NCI-H1694 (cell line): ENCODE results near the gene WDR93.
"Not testable (repeated sequence)": the region's sequence is repeated elsewhere in the genome, so short reads cannot be mapped to it uniquely, and the experiment has no call there.

ENCODE experiments used
- DNase-seq: peaks from one replicate; lab custom pipeline; 2025; lab: John Stamatoyannopoulos, UW

The WDR93 gene

GRCh38 chr15:89769366-89769765 lies 78.8 kb downstream of the WDR93 start:
- DNase-seq: no peak

- no peak for DNase-seq
Observed at GRCh38 chr15:89770041-89770440, 79.4 kb downstream of the WDR93 start.

GRCh38 chr15:89772932-89773583 lies 82.4 kb downstream of the WDR93 start:
- DNase-seq: no peak

- DNase-seq: no peak
Observed at GRCh38 chr15:89774492-89774891, 83.9 kb downstream of the WDR93 start.

- DNase-seq: no peak
Observed at GRCh38 chr15:89775815-89776214, 85.2 kb downstream of the WDR93 start.

GRCh38 chr15:89776274-89777072 lies 85.9 kb downstream of the WDR93 start, which contains the start of gene MESP2:
Gene MESP2, plus strand, starts transcription at chr15:89776332. Its CDS starts 26 bp downstream, at chr15:89776358.
- DNase-seq: no peak

- DNase-seq: no peak
Observed at GRCh38 chr15:89777073-89777751, 86.6 kb downstream of the WDR93 start.

GRCh38 chr15:89777782-89778380 lies 87.3 kb downstream of the WDR93 start:
- no peak for DNase-seq

- DNase-seq: no peak
Observed at GRCh38 chr15:89778861-89779260, 88.2 kb downstream of the WDR93 start.

GRCh38 chr15:89780601-89781000 lies 90.0 kb downstream of the WDR93 start:
- DNase-seq: no peak

GRCh38 chr15:89781055-89781454 lies 90.4 kb downstream of the WDR93 start:
- no peak for DNase-seq

GRCh38 chr15:89781891-89782618 lies 91.4 kb downstream of the WDR93 start:
- DNase-seq: no peak

GRCh38 chr15:89782619-89782950 lies 92.0 kb downstream of the WDR93 start:
- not testable (repeated sequence) for DNase-seq

- no peak for DNase-seq
Observed at GRCh38 chr15:89783111-89783860, 92.7 kb downstream of the WDR93 start.

GRCh38 chr15:89783861-89784685 lies 93.5 kb downstream of the WDR93 start:
- DNase-seq: no peak

GRCh38 chr15:89784686-89784960 lies 94.0 kb downstream of the WDR93 start:
- no peak for DNase-seq

- no peak for DNase-seq
Observed at GRCh38 chr15:89785064-89785773, 94.6 kb downstream of the WDR93 start.

GRCh38 chr15:89785774-89786140 lies 95.1 kb downstream of the WDR93 start:
- DNase-seq: no peak

GRCh38 chr15:89787944-89788343 lies 97.3 kb downstream of the WDR93 start:
- DNase-seq: no peak

- DNase-seq: not testable (repeated sequence)
Observed at GRCh38 chr15:89788585-89788984, 98.0 kb downstream of the WDR93 start.
